Measurements from ENCODE around the gene DAB1. TPM values are rescaled to one million over a fixed set of nuclear protein-coding genes. Genes with fewer than 3 reads are reported as not detected.

Gene DAB1
- total and polyA plus RNA-seq, 8 donors, result 0.04 to 1.4 (median 0.39) TPM

- H3K9me3 ChIP-seq, result no peaks in the 10 kb centered on the region
- ATAC-seq, result no peak
- intact Hi-C loops (cut with DNase I), result no loop called here
- 2 to 3% methylated on average over 9 to 10 of the region's 10 CpGs for WGBS, 2 donors
- no peak overlapping the region for H3K4me3 ChIP-seq
- no peak for FAIRE-seq
- TF ChIP-seq, protein P1, sequence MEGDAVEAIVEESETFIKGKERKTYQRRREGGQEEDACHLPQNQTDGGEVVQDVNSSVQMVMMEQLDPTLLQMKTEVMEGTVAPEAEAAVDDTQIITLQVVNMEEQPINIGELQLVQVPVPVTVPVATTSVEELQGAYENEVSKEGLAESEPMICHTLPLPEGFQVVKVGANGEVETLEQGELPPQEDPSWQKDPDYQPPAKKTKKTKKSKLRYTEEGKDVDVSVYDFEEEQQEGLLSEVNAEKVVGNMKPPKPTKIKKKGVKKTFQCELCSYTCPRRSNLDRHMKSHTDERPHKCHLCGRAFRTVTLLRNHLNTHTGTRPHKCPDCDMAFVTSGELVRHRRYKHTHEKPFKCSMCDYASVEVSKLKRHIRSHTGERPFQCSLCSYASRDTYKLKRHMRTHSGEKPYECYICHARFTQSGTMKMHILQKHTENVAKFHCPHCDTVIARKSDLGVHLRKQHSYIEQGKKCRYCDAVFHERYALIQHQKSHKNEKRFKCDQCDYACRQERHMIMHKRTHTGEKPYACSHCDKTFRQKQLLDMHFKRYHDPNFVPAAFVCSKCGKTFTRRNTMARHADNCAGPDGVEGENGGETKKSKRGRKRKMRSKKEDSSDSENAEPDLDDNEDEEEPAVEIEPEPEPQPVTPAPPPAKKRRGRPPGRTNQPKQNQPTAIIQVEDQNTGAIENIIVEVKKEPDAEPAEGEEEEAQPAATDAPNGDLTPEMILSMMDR (IDR thresholded peaks at IDR 0.05), result no peak
- no peak overlapping the region for H3K27ac ChIP-seq
- H3K36me3 ChIP-seq, result no peaks in the 10 kb centered on the region
- no peaks in the 10 kb centered on the region for H3K4me1 ChIP-seq
- DNase-seq, result no peak
- peaks cover 0 to 31% (median 9%) of the 10 kb centered on the region in 4 donors for H3K27me3 ChIP-seq
Observed at GRCh38 chr1:57421806-57422205, 2.1 kb downstream of the DAB1 start.

DNA sequence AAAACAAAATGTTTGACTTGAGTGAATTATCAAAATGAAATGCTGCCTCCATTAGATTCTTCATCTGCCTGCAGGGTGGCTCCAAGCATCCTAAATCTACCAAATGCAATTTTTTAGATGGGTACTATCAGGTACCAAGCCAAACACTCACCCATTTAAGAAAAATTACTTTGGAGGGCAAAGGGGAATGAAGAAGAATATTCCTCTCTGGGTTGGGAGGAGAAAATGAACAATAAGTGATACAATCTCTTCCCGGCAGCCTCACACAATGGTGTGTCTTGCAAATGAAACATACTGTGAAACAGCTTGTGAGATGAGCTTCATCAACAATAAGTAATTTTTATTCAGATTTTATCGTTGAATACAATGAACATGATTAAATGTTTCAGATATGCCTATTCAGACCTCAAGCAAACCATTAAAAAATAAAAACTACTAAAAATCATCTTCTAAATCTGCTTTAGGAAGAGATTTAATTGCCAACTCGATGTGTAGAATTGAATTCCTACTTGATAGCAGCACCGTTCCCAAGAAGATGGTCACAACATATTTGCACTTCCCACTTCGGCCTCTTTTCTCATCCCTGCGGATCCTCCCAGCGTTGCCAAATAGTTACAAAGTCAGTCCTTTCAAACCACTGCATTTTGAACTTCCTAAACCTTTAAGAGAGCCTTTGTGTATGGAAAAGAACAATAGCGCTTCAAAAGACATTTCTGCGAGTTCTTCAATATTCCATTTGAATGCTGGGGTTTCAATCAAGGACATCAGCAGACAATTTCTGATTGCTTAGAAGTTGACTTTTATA, 2.7 kb downstream of the DAB1 start:
- DNase-seq, result no peak
- H3K4me3 ChIP-seq, result no peak overlapping the region
- no peak for ATAC-seq
- no peak for FAIRE-seq
- H3K27ac ChIP-seq, result no peak overlapping the region
- peaks cover 0 to 35% (median 9%) of the 10 kb centered on the region in 4 donors for H3K27me3 ChIP-seq
- no peaks in the 10 kb centered on the region for H3K36me3 ChIP-seq
- no peaks in the 10 kb centered on the region for H3K9me3 ChIP-seq
- WGBS, 2 donors, result 16 to 22% methylated on average over 9 of the region's 9 CpGs
- no peaks in the 10 kb centered on the region for H3K4me1 ChIP-seq
- TF ChIP-seq, protein P1 (IDR thresholded peaks at IDR 0.05), result no peak
- intact Hi-C loops (cut with DNase I), result no loop called here

DNA sequence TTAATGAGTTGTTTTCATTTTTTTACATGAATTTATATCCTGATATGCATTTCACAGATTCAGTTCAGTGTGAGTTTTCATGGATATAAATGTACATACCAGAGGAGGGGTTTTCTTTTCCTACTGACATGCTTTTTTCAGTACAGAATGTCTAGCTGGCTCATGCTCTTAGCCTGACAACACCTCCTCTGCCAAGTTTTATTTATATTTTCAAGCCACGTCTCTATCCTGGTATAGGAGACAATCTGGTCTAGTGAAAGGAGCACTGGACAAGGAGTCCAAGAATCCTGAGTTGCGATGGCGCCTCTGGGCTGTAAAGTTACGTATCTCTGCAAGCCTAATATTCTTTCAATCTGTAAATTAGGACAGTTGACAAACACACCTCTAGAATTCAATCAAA, 4.9 kb downstream of the DAB1 start:
- Histone ChIP-seq H3K36me3 (no peaks in the 10 kb centered on the region), H3K4me1 (no peaks in the 10 kb centered on the region), H3K27ac (no peak overlapping the region), H3K27me3 (peaks cover 0 to 35% (median 9%) of the 10 kb centered on the region in 4 donors), H3K9me3 (no peaks in the 10 kb centered on the region), H3K4me3 (no peak overlapping the region)
- ATAC-seq (no peak), DNase-seq (no peak), FAIRE-seq (no peak)
- 61 to 67% methylated on average over 4 of the region's 4 CpGs for WGBS, 2 donors
- intact Hi-C loops (cut with DNase I), result no loop called here
- TF ChIP-seq, protein P1 (IDR thresholded peaks at IDR 0.05), result no peak

GRCh38 chr1:57411262-57411661, 12.6 kb downstream of the DAB1 start:
- FAIRE-seq (no peak), ATAC-seq (no peak), DNase-seq (no peak)
- no peaks in the 10 kb centered on the region for H3K27me3 ChIP-seq
- intact Hi-C loops (cut with DNase I), result no loop called here
- 84 to 88% methylated on average over 3 of the region's 3 CpGs for WGBS, 2 donors
- no peaks in the 10 kb centered on the region for H3K36me3 ChIP-seq
- H3K4me3 ChIP-seq, result no peak overlapping the region
- H3K27ac ChIP-seq, result no peak overlapping the region
- no peaks in the 10 kb centered on the region for H3K4me1 ChIP-seq
- TF ChIP-seq, protein P1 (IDR thresholded peaks at IDR 0.05), result no peak
- H3K9me3 ChIP-seq, result no peaks in the 10 kb centered on the region

DNA sequence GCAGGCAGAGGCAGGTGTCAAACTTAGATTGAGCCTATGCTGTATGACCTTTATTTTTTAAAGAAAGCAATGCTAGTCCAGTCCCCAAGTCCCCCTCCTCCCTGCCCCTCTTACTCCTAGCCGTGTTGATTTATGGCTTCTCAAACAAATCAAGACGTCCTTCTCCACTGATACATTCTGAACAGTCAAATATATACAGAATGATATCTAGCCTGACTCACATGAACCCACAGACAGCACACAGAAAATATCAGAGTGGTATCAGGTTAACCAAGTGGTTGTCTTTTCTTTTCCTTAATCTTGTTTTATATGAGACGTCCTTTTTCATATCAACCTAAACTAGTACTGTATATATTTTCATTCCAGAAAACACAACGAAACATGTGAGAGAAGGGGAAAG, 13.4 kb downstream of the DAB1 start:
- H3K9me3 ChIP-seq, result no peaks in the 10 kb centered on the region
- TF ChIP-seq, protein P1 (IDR thresholded peaks at IDR 0.05), result no peak
- FAIRE-seq, result no peak
- no peak overlapping the region for H3K27ac ChIP-seq
- no peak for DNase-seq
- no peaks in the 10 kb centered on the region for H3K4me1 ChIP-seq
- H3K4me3 ChIP-seq, result no peak overlapping the region
- no peaks in the 10 kb centered on the region for H3K36me3 ChIP-seq
- intact Hi-C loops (cut with DNase I), result no loop called here
- WGBS, 2 donors, result 56 to 63% methylated on average over 4 of the region's 4 CpGs
- no peak for ATAC-seq
- H3K27me3 ChIP-seq, result no peaks in the 10 kb centered on the region

Data from pancreas (tissue), 10 donors.